GM19099 (cell line): ENCODE measurements around the gene RNGTT.

Experiments used
- POLR2A ChIP-seq: IDR thresholded peaks from 3 replicates; pipeline ENCODE4 v1.6.1; 2011; ENCODE audit warnings: low read depth; ENCODE audit not compliant: insufficient read length; ENCODE audit errors: extremely low read depth

RNGTT gene

DNA sequence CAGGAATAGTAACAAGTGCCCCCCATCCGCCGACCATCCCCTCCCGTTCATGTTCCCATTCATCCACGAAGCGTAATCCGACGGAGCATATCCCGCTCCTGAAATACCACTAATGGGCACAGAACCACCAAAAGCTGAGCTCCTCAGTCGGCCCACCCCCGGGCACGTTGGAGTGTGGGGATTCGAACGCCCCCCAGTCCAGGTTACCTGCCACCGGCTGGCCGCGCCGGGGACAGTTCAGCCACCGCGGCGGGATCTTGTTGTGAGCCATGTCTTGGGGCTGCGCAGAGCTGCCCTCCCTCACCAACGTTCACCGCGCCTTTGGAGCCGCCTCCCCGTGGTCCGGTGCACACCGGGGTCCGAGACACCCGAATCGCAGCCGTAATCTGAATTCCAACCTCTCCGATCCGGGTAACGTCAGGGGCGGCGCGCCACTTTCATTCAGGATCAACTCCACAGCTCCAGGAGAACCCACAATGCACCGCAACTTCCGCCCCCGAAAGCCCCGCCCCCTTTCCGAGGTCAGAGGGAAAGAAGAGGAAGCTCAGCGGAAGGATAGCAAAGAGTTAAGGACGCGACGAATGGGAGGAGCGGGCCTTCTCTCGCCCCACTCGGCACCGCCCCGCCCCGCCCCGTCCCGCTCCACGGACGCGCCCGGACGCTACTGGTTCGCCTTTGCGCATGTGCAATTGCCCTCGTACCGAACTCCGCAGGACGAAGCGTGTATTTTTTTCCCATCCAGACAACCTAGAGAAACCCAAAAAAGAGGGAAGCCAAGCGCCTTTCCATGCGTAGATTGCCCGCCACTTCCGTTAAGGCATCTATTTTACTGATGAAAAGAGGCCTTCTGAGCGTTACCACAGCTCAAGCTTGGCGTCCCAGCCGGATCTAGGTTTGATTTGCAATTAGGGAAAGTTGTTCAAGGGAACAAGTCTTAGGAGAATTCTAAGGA lies at the start of gene RNGTT:
TSS of gene RNGTT (minus strand) at position 480 of the 952 bp plus-strand sequence. CDS start at position 271, 209 bp downstream.
- TF ChIP-seq POLR2A = peak; percentile 79

DNA sequence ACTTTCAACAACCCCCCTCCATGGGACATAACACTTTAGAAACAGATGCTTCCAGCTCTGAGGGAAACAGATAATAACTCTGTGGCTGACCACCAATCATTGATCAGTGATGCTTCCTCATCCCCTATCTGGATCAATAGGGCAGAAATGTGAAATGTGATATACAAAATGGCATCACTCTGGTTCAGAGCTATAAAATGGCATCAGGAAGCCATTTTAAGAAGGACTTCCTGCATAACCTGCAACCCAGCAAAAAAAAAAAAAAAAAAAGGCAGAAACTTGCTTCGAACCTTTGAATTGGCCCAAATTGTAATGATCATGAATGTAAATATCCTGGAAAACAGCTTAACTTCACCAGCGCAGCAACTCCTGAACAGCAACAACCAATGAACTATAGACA lies 48.0 kb upstream of the RNGTT start:
- no peak for TF ChIP-seq POLR2A

DNA sequence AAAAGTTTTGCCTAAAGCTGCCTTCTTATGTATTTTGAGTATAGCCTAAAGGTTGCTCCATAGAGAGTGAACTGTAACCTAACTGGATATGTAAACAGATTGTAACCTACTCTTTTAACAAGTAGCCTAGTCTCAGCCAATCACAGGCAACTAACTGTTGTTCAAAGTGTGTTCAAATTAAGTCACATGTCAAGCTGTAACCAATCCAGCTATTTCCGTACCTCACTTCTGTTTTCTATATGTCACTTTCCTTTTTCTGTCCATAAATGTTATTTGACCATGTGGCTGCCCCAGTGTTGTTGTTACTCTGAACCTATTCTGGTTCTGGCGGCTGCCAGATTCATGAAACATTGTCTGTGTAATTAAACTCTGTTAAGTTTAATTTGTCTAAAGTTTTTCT lies 47.4 kb upstream of the RNGTT start:
- TF ChIP-seq POLR2A = no peak

DNA sequence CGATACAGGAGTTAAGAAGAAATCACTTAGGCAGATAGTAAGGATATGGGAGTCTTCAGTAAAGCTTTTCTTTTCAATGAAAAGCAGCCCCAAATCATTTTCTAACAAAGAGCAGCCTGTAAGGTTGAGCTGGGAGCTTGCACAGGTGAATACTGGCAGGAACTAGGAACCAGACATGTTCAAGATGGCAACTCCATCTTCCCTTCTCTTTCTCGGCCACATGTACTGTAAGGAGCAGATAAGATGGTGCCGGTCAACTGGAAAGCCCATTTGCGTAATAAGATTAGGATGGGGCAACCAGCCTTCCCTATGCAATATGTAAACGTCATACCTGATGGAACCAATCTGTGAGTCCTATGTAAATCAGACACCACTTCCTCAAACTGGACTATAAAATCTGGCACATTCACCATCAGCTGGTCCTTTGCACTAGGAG lies 46.2 kb upstream of the RNGTT start:
- no peak for TF ChIP-seq POLR2A

DNA sequence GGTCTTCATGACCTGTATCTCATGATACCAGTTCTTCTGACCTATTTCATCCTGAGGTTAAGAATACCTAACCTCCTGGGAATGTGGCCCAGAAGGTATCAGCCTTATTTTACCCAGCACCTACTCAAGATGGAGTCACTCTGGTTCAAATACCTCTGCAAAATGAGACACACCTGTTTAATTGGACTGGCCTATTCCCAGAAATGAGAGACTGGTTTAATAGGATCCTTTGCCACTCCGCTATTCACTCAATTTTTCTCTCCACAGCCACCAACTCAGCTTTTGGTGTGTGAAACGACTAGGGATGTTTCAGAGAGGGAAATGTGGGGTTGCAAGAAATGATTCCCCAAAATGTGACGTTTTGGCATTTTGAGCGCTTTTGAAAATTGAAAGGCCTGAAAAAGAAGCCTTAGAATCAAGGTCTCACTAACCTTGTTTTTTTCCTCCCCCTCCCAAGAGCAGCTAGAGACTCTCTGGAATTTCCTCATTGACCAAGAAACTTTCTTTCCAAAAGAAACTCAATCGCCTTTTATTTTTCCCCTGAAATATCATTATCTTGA lies 45.5 kb upstream of the RNGTT start:
- TF ChIP-seq POLR2A = no peak

DNA sequence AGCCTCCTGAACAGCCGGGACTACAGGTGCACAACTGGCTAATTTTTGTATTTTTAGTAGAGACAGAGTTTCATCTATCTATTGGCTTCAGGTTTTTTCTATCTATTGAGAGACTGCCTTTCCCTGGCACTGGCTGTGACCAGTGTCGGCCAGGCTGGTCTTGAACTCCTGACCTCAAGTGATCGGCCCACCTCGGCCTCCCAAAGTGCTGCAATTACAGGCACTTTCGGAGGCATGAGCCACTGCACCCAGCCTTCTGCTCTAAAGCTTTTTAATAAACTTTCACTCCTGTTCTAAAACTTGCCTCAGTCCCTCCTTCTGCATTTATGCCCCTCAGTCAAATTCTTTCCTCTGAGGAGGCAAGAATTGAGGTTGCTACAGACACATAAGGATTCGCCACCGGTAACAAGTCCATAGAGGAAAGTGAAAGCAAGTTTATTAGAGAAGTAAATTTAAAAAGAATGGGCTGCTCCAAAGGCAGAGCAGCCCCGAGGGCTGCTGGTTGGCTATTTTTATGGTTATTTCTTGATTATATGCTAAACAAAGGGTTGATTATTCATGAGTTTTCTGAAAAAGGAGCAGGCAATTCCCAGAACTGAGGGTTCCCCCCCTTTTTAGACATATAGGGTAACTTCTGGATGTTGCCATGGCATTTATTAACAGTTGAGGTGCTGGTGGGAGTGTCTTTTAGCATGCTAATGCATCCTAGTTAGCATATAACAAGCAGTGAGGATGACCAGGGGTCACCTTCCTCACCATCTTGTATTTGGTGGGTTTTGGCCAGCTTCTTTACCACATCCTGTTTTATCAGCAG lies 44.8 kb upstream of the RNGTT start:
- TF ChIP-seq POLR2A = no peak

DNA sequence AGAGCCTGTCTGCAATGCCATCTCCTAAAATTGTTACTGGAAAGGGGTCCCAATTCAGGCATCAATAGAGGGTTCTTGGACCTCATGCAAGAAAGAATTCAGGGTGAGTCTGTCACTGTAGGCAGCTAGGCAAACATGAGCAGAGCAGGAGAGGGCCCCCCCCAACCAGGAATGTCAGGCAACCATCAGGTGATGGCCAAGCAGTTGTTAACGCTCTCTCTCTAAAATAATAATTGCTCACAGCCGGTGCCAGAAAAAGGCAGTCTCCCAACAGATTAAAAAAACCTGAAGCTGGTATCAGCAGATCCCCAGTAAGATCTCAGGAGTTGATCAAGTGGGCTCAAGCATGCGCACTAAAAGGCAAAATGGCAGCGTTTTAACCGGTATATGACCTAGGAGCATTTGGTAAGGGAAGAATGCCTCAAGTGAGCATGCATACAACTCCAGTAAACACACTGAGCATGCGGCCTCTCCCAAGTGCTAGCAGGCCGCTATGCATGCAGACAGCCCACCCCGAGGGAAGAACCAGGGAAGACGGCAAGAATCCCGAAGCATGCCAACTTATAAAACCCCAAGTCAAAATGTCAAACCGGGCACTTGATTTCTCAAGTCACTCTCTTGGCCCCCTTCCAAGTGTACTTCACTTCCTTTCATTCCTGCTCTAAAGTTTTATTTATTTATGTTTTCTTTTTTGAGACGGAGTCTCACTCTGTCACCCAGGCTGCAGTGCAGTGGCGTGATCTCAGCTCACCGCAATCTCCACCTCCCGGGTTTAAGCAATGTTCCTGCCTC lies 44.0 kb upstream of the RNGTT start:
- no peak for TF ChIP-seq POLR2A

DNA sequence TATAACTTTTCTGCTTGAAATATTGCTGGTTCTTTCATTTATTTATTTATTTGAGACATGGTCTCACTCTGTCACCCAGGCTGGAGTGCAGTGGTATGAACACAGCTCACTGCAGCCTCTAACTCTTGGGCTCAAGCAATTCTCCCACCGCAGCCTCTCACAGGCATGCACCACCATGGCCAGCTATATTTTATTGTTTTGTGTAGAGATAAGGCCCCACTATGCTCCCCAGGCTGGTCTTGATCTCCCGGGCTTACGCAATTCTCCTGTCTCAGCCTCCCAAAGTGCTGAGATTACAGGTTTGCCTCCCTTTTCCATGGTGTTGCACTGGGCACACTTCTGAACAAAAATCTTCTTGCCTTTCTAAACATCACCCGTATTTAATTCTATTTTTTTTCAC lies 39.1 kb upstream of the RNGTT start:
- no peak for TF ChIP-seq POLR2A

DNA sequence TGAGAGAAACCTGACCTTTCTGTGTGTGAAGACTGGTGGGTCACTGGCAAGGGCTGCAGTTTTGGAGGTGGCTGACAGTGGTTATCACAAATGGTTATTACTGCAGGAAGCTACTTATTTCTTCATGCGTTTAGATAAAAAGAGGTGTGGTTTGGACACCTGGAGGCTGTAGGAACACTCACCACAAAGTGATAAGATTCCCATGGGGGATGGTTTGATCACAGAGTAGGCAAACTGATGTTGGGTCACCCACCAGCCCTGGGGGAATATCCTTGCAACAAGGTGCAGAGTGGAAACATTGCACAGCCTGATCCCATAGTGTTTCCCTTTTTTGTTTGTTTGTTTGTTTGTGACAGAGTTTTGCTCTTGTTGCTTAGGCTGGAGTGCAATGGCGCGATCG lies 33.9 kb upstream of the RNGTT start:
- TF ChIP-seq POLR2A = no peak

DNA sequence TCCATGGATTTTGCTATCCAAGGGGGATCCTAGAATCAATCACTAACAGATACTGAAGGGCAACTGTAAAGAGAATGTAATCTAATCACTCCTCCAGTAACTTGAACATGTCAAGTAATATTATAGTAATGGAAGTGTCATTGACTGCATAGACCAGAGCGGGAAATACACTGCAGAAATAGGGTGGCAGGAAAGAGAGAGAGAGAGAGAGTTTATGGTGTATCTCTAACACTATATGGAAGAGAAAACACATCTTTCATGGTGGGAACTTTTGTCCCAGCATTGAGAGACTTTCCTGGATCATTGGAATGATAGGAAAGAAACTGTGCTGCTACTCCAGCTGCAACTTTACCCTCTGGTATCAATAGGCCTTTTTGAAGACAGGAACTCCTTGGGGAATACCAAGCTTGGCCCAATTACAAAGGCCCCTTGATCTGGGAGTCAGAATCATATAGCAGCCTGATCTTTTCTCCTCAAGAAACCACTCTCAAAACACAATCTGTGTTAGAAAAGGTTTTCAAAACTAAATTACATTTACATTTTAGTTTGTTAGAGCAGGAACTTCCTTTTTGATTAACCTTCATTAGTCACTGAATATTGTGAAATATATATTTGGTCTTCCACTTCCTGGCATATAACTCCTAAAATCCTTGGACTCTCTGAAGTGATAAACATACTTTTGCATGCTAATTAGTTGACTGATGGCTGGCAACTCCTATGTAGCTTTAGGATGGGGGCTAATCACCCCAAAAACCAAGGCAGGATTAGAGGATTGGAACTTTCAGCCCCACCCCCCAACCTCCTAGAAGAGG lies 29.5 kb upstream of the RNGTT start:
- TF ChIP-seq POLR2A = no peak

DNA sequence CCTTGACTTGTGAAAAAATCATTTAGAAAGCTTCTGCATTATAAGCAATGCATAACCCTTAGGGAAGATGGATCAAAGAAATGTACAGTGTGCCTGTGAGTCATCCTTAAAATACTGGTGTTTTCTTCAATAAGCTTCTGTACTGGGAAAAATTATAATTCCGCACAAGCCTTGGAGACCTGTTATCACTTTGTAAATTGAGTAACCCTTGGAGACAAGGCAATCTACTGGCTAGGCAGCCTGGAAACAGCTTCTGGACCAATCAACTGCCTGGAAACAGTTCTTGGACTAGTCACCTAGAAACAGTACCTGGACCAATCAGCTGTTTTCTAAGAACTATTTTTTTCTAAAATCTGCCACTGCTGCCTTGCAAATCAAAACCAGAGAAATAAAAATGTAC lies 25.8 kb upstream of the RNGTT start:
- no peak for TF ChIP-seq POLR2A

DNA sequence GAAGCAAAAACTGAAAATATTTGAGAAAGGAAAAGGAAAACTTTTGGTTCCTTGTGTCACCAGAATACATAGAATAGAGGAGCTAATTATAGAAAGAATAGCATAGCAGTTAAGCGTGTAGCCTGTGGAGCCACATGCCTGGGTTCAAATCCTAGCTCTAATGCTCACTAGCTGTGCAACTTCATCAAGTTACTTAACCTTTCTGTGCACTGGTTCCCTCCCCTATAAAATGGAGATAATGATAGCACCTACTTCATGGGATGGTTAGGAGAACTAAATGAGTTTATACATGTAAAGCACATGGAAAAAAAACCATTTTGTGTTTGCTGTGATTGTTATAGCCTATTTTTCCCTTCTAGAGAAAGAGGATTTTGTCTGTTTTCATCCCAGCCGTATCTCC lies 24.5 kb upstream of the RNGTT start:
- no peak for TF ChIP-seq POLR2A

DNA sequence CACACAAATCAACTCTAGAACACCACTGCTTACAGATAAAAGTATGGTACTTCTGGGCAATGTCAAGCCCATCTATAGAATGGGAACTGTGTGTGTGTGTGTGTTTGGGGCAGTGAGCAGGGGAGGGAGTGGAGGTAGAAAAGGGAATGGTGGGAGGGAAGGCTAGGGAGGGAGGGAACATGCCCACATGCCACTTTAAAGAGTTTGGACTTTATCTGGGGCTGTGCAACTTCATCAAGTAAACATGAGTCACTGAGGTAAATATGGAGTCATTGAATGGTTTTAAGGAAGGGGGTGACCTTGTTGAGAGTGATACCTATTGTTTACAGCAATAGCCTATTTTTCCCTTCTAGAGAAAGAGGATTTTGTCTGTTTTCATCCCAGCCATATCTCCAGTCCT lies 22.5 kb upstream of the RNGTT start:
- no peak for TF ChIP-seq POLR2A

DNA sequence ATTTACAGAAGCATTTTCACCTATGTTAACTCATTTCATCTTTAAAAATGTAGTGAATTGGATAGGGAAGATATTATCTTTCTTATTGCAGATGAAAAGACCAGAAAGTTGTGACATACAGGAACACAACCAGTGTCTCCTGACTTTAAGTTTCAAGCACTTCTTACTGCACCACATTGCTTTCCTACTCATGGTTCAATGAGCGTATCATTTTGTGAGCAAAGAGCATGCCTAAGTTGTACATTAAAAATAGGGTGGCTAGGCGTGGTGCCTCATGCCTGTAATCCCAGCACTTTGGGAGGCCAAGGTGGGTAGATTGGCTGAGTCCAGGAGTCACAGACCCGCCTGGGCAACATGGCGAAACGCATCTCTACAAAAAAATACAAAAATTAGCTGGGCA lies 21.2 kb upstream of the RNGTT start:
- TF ChIP-seq POLR2A = no peak

DNA sequence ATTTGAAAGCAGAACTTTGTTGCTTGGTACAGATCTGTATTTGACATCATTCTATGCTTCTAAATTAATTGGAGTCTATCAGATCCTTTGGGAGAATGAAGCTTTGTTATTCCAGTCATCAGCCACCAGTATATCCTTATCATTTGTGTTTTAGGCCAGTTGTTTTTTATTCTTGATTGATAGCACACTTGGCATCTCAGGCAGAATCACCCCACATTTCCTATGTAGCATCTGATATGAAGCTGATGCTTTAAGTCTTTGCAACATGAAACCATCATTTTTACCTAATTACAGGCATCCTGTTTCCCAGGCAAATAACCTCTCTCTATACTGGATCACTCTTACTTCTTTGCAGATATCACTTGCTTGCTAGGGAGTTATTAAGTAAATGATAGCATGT lies 20.7 kb upstream of the RNGTT start:
- no peak for TF ChIP-seq POLR2A

DNA sequence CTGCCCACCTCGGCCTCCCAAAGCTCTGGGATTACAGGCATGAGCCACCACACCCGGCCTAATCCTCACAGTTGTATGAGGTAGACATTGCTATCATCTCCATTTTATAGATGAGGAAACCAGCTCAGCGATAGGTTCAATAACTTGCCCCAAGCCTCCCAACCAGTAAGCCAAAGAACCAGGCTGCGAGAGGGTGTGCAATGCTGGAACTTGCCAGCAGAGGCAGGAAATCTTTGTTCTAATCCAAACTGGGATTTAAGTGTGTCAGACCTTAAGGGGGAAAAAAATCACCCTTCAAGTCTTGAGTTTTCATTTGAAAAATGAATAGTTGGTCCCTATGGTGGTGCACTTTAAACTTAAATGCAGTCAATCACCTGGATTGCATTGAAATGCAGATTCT lies 20.1 kb upstream of the RNGTT start:
- no peak for TF ChIP-seq POLR2A
